Upper lobe of left lung (tissue), 4 donors: ENCODE results near the gene PIK3R3.

Source experiments
- CTCF ChIP-seq, 6 experiments: fragments of 450-650 bp in 4 of 6; fragments of 200-600 bp in 2 of 6; sonication (generic) in 2 of 6; IDR thresholded peaks; one replicate each; pipeline ENCODE4 v1.5.1; 2016 to 2019; ENCODE audit warnings: antibody characterized with exemption in 6 of 6
- POLR2A ChIP-seq, 4 donors: fragments of 450-650 bp; IDR thresholded peaks; one replicate each; pipeline ENCODE4 v1.5.1; 2016 to 2017; ENCODE audit warnings: antibody characterized with exemption in 4 of 4, mild to moderate bottlenecking in 2 of 4

GRCh38 chr1:46168477-46168876, 36.0 kb upstream of the PIK3R3 start:
- no peak for TF ChIP-seq POLR2A (IDR thresholded peaks at IDR 0.05)
- no peak for TF ChIP-seq CTCF (IDR thresholded peaks at IDR 0.05)
